ENCODE data around the gene CEP97.
A peak's percentile ranks its signal among the peaks of the same experiment; 100 is the strongest.

Gene CEP97

GRCh38 chr3:101811875-101812274 lies 87.5 kb downstream of the CEP97 start:
- no peak for TF ChIP-seq CTCF (IDR thresholded peaks at IDR 0.05; ENCODE audit: insufficient read depth, low read depth, low read length, missing control alignments)
- no peak for DNase-seq (ENCODE audit: low read depth)
- no peak overlapping the region for H3K4me3 ChIP-seq (ENCODE audit: low read depth, low read length)

GRCh38 chr3:101812895-101813294 lies 88.5 kb downstream of the CEP97 start:
- H3K4me3 ChIP-seq (ENCODE audit: low read depth, low read length): no peak overlapping the region
- no peak for DNase-seq (ENCODE audit: low read depth)
- no peak for TF ChIP-seq CTCF (IDR thresholded peaks at IDR 0.05; ENCODE audit: insufficient read depth, low read depth, low read length, missing control alignments)

- TF ChIP-seq CTCF (IDR thresholded peaks at IDR 0.05; ENCODE audit: insufficient read depth, low read depth, low read length, missing control alignments): peak; percentile 40
- DNase-seq (ENCODE audit: low read depth): peak; percentile 43
- H3K4me3 ChIP-seq (ENCODE audit: low read depth, low read length): no peak overlapping the region
Observed at GRCh38 chr3:101813817-101814440, 89.5 kb downstream of the CEP97 start.

GRCh38 chr3:101814835-101815234 lies 90.4 kb downstream of the CEP97 start:
- TF ChIP-seq CTCF (IDR thresholded peaks at IDR 0.05; ENCODE audit: insufficient read depth, low read depth, low read length, missing control alignments): no peak
- no peak overlapping the region for H3K4me3 ChIP-seq (ENCODE audit: low read depth, low read length)
- DNase-seq (ENCODE audit: low read depth): no peak

GRCh38 chr3:101816215-101817149 lies 92.1 kb downstream of the CEP97 start:
- DNase-seq (ENCODE audit: low read depth): no peak
- TF ChIP-seq CTCF (IDR thresholded peaks at IDR 0.05; ENCODE audit: insufficient read depth, low read depth, low read length, missing control alignments): no peak
- H3K4me3 ChIP-seq (ENCODE audit: low read depth, low read length): no peak overlapping the region

- no peak overlapping the region for H3K4me3 ChIP-seq (ENCODE audit: low read depth, low read length)
- no peak for DNase-seq (ENCODE audit: low read depth)
- TF ChIP-seq CTCF (IDR thresholded peaks at IDR 0.05; ENCODE audit: insufficient read depth, low read depth, low read length, missing control alignments): no peak
Observed at GRCh38 chr3:101817992-101818391, 93.6 kb downstream of the CEP97 start.
